Colonic mucosa (tissue), 4 donors: ENCODE results near the gene TOE1. TPM values are rescaled to one million over a fixed set of nuclear protein-coding genes. Genes with fewer than 3 reads are reported as not detected.
"Not testable (repeated sequence)": the region's sequence is repeated elsewhere in the genome, so short reads cannot be mapped to it uniquely, and the experiment has no call there.

Experiments
- DNase-seq: peaks from one replicate; pipeline ENCODE4 v3.0.0-alpha.2; 2020
- H3K27ac ChIP-seq: fragments of 200-600 bp; one replicate; pipeline ENCODE4 v1.8.0; 2021
- H3K27me3 ChIP-seq: fragments of 200-600 bp; one replicate; pipeline ENCODE4 v1.8.0; 2021
- H3K36me3 ChIP-seq: fragments of 200-600 bp; one replicate; pipeline ENCODE4 v1.8.0; 2021
- H3K4me1 ChIP-seq: fragments of 200-600 bp; one replicate; pipeline ENCODE4 v1.8.0; 2021; ENCODE audit warnings: mild to moderate bottlenecking
- H3K4me3 ChIP-seq: fragments of 200-600 bp; one replicate; pipeline ENCODE4 v1.8.0; 2021
- H3K9ac ChIP-seq, 2 donors: one replicate each; pipeline ENCODE4 v1.7.0; 2013; ENCODE audit warnings: control low read depth in 2 of 2, low read depth in 2 of 2, low read length in 2 of 2
- H3K9me3 ChIP-seq: fragments of 200-600 bp; one replicate; pipeline ENCODE4 v1.8.0; 2021
- CTCF ChIP-seq: fragments of 200-600 bp; IDR thresholded peaks from one replicate; pipeline ENCODE4 v1.8.0; 2022; ENCODE audit warnings: antibody characterized with exemption, mild to moderate bottlenecking
- intact Hi-C: fragments of 100-400 bp; cut with DNase I; formaldehyde crosslinking; loops from one replicate; pipeline ENCODE4 v1.14.1; 2022
- total RNA-seq, 2 donors: library from RNA; stranded (reverse); fragmentation: NEBNext Ultra II Directional in 1 of 2; extraction: Animal tissue kit (Norgen Biotek cat#: 25700) in 1 of 2; gene quantifications; one replicate each; pipeline ENCODE4 v1.2.1, GENCODE V29; 2021
- donor health status: healthy.
- donor health status: DM: no; HTN: no; CAD: no.
- donor health status: DM: no; HTN: no; CAD: no.

TOE1 gene
- 10 to 100 TPM; 10.1 to 20.5 TPM for total RNA-seq

GRCh38 chr1:45339789-45340558 lies at the start of gene TOE1, which contains the start of gene MUTYH:
Gene TOE1, plus strand, starts transcription at chr1:45340170. Its CDS starts 83 bp downstream, at chr1:45340253.
Gene MUTYH, minus strand, starts transcription at chr1:45340440. Its CDS starts 5,935 bp downstream, at chr1:45334505.
- H3K27me3 ChIP-seq = no peaks in the 10 kb centered on the region
- H3K4me3 ChIP-seq = peak within 1 kb of the TSS; percentile 73
- H3K9ac ChIP-seq = peak within 1 kb of the TSS; percentile 91 to 93
- no peaks in the 10 kb centered on the region for H3K36me3 ChIP-seq
- H3K9me3 ChIP-seq = no peaks in the 10 kb centered on the region
- intact Hi-C loops = loop anchor here (10.0 kb wide), 1 partner anchor 225 kb away; no protein-coding TSS in a partner anchor
- H3K27ac ChIP-seq = peak within 1 kb of the TSS; percentile 93
- peaks cover 9% of the 10 kb centered on the region for H3K4me1 ChIP-seq
- peak; percentile 95 for DNase-seq
- TF ChIP-seq CTCF = no peak

- H3K4me3 ChIP-seq, H3K9ac ChIP-seq, H3K4me1 ChIP-seq, H3K36me3 ChIP-seq, H3K27ac ChIP-seq, H3K9me3 ChIP-seq, H3K27me3 ChIP-seq, intact Hi-C loops, DNase-seq: not testable (repeated sequence)
Measured at GRCh38 chr1:45291002-45291401, 49.0 kb upstream of the TOE1 start.

GRCh38 chr1:45291716-45292115 lies 48.3 kb upstream of the TOE1 start:
- no peak for TF ChIP-seq CTCF
- intact Hi-C loops = no loop called here
- Histone ChIP-seq H3K27ac (no peak overlapping the region), H3K27me3 (no peaks in the 10 kb centered on the region), H3K4me3 (no peak overlapping the region), H3K36me3 (no peaks in the 10 kb centered on the region), H3K9ac (no peak overlapping the region), H3K4me1 (no peaks in the 10 kb centered on the region), H3K9me3 (no peaks in the 10 kb centered on the region)
- no peak for DNase-seq

- DNase-seq = no peak
- no peak overlapping the region for H3K9ac ChIP-seq
Measured at GRCh38 chr1:45297666-45298356, 42.2 kb upstream of the TOE1 start.

GRCh38 chr1:45299296-45299695 lies 40.7 kb upstream of the TOE1 start:
- intact Hi-C loops = no loop called here
- Histone ChIP-seq H3K27ac (no peak overlapping the region), H3K36me3 (no peaks in the 10 kb centered on the region), H3K4me1 (peaks cover under 1% of the 10 kb centered on the region), H3K4me3 (no peak overlapping the region), H3K27me3 (no peaks in the 10 kb centered on the region), H3K9me3 (no peaks in the 10 kb centered on the region), H3K9ac (no peak overlapping the region)
- no peak for TF ChIP-seq CTCF
- DNase-seq = no peak

More at GRCh38 chr1:45297666-45298356, 42.2 kb upstream of the TOE1 start:
- H3K36me3 ChIP-seq = no peaks in the 10 kb centered on the region
- H3K27me3 ChIP-seq = no peaks in the 10 kb centered on the region
- no peak overlapping the region for H3K4me3 ChIP-seq
- intact Hi-C loops = no loop called here
- H3K27ac ChIP-seq = no peak overlapping the region
- H3K9me3 ChIP-seq = no peaks in the 10 kb centered on the region
- no peak for TF ChIP-seq CTCF
- H3K4me1 ChIP-seq = no peaks in the 10 kb centered on the region
